PC-9 (cell line): Measurements from ENCODE around the gene MME. TPM values are rescaled to one million over a fixed set of nuclear protein-coding genes. Genes with fewer than 3 reads are reported as not detected.

Experiments used
- BruUV-seq: library from RNA; stranded (reverse); fragments of 400-500 nt; replicated peaks from 2 replicates; lab custom pipeline; 2021; lab: Mats Ljungman, UMichigan
- CTCF ChIA-PET: fragments of 300-600 bp; sonication (Branson Sonifier 250); formaldehyde crosslinking; loops from one replicate; lab custom pipeline; 2022; ENCODE audit warnings: antibody characterized with exemption; lab: Charles Lee
- POLR2A ChIA-PET: fragments of 300-600 bp; sonication (Branson Sonifier 250); formaldehyde crosslinking; loops from one replicate; lab custom pipeline; 2022; ENCODE audit warnings: antibody characterized with exemption; ENCODE audit not compliant: unreplicated experiment; lab: Charles Lee
- DNase-seq, 2 experiments: peaks; one replicate each; pipeline versions ENCODE4 v3.0.0 to v3.0.0-alpha.2; 2015 to 2022; ENCODE audit warnings: mixed read lengths in 1 of 2
- H2AFZ ChIP-seq: fragments of 200-600 bp; sonication (generic); 2 replicates; pipeline ENCODE4 v1.8.1; 2017; ENCODE audit warnings: antibody characterized with exemption
- H3F3A ChIP-seq: fragments of 200-600 bp; sonication (generic); 2 replicates; pipeline ENCODE4 v1.8.1; 2017; ENCODE audit warnings: antibody characterized with exemption, mild to moderate bottlenecking, low read depth; ENCODE audit not compliant: insufficient read depth
- H3K27ac ChIP-seq: fragments of 200-600 bp; sonication (generic); 2 replicates; pipeline ENCODE4 v1.6.1; 2016; ENCODE audit warnings: mixed run types
- H3K27me3 ChIP-seq: fragments of 200-600 bp; sonication (generic); 2 replicates; pipeline ENCODE4 v1.6.1; 2016; ENCODE audit warnings: low read depth, mixed run types; ENCODE audit not compliant: insufficient read depth
- H3K36me3 ChIP-seq: fragments of 200-600 bp; sonication (generic); 2 replicates; pipeline ENCODE4 v1.6.1; 2016; ENCODE audit warnings: low read depth, mixed run types
- H3K4me1 ChIP-seq: fragments of 200-600 bp; sonication (generic); replicated peaks from 2 replicates; pipeline ENCODE4 v1.6.1; 2016; ENCODE audit warnings: mixed run types; ENCODE audit not compliant: insufficient read depth
- H3K4me2 ChIP-seq: fragments of 200-600 bp; sonication (generic); 2 replicates; pipeline ENCODE4 v1.6.1; 2017; ENCODE audit warnings: mixed run types
- H3K4me3 ChIP-seq: fragments of 200-600 bp; sonication (generic); 2 replicates; pipeline ENCODE4 v1.6.1; 2016; ENCODE audit warnings: mixed run types
- H3K79me2 ChIP-seq: fragments of 200-600 bp; sonication (generic); 2 replicates; pipeline ENCODE4 v1.6.1; 2017; ENCODE audit warnings: low read depth, mixed run types
- H3K9me2 ChIP-seq: fragments of 200-600 bp; sonication (generic); 2 replicates; pipeline ENCODE4 v1.8.1; 2017; ENCODE audit warnings: mild to moderate bottlenecking; ENCODE audit not compliant: insufficient read depth
- H3K9me3 ChIP-seq: fragments of 200-600 bp; sonication (generic); 2 replicates; pipeline ENCODE4 v1.8.1; 2016; ENCODE audit warnings: low read depth; ENCODE audit not compliant: insufficient read depth
- H4K20me1 ChIP-seq: fragments of 200-600 bp; sonication (generic); 2 replicates; pipeline ENCODE4 v1.8.1; 2017; ENCODE audit not compliant: insufficient read depth
- EZH2 ChIP-seq: fragments of 200-600 bp; sonication (generic); IDR thresholded peaks from 2 replicates; pipeline ENCODE4 v1.8.0; 2017; ENCODE audit warnings: antibody characterized with exemption, low read depth
- intact Hi-C: fragments of 100-400 bp; cut with micrococcal nuclease; formaldehyde crosslinking; loops from one replicate; pipeline ENCODE4 v1.10.0; 2022; ENCODE audit not compliant: unreplicated experiment
- total RNA-seq: library from RNA; stranded (reverse); gene quantifications from 2 replicates; pipeline ENCODE4 v1.2.3, GENCODE V29; 2021
- TF ChIP-seq, protein P1 (sequence below): fragments of 200-600 bp; sonication (generic); conservative IDR thresholded peaks from 2 replicates; pipeline ENCODE4 v1.6.1; 2017; ENCODE audit warnings: mixed run types, antibody characterized with exemption, mild to moderate bottlenecking, moderate library complexity

Gene MME
- total RNA-seq, 1 experiment from 2014 or later, result 2.1 TPM

DNA sequence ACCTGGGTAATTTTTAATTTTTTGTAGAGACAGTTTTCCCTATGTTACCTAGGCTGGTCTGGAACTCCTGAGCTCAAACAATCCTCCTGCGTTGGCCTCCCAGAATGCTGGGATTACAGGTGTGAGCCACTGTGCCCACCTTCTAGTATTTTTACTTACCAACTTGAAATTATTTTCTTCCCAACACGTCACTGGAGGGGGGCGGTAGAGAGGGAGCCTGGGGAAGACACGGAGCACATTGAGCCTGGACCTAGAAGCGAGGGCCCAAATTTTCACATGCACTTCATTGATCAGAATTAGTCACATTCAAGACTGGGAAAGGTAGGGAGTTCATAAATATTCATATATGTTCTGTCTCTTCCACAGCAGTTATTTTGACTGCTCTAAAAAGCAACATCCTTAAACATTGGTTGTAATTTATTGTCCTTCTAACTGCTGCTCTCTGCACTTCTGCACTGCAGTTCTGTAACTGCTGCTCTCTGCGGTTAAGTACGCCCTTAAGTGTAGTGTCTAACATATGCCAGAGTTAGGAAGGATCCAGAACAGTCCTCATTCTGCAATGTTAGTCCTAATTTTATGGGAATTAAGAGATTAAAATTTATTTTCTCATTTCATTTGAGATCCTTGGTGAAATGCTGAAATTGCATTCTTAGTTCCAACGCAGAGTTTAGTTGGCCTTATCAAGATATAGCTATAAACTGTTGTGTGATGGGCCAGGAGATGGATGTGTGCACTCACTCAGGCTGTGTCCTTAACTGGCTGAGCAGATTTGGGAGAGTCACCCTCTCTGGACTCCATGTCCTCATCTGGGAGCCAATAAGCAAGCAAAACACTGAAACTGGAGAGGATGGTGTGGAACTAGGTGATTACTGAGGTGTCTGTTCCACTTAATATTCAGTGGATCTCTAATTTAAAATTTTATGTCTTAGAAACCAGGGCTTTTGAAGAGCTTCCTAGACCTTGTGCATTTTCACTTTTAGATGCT lies 115.1 kb downstream of the MME start:
- no peak for DNase-seq
- Histone ChIP-seq H3K4me2 (no peak overlapping the region), H3K9me3 (no peaks in the 10 kb centered on the region), H3K27ac (no peak overlapping the region), H3K4me3 (no peak overlapping the region), H3F3A (no peaks in the 10 kb centered on the region), H3K9me2 (no peaks in the 10 kb centered on the region), H2AFZ (no peak overlapping the region), H3K36me3 (no peaks in the 10 kb centered on the region), H3K27me3 (no peaks in the 10 kb centered on the region), H3K4me1 (no peaks in the 10 kb centered on the region), H3K79me2 (no peaks in the 10 kb centered on the region), H4K20me1 (no peaks in the 10 kb centered on the region)
- POLR2A ChIA-PET, result no interaction called here
- no TSS peak for BruUV-seq
- intact Hi-C loops, result no loop called here
- TF ChIP-seq, protein P1, sequence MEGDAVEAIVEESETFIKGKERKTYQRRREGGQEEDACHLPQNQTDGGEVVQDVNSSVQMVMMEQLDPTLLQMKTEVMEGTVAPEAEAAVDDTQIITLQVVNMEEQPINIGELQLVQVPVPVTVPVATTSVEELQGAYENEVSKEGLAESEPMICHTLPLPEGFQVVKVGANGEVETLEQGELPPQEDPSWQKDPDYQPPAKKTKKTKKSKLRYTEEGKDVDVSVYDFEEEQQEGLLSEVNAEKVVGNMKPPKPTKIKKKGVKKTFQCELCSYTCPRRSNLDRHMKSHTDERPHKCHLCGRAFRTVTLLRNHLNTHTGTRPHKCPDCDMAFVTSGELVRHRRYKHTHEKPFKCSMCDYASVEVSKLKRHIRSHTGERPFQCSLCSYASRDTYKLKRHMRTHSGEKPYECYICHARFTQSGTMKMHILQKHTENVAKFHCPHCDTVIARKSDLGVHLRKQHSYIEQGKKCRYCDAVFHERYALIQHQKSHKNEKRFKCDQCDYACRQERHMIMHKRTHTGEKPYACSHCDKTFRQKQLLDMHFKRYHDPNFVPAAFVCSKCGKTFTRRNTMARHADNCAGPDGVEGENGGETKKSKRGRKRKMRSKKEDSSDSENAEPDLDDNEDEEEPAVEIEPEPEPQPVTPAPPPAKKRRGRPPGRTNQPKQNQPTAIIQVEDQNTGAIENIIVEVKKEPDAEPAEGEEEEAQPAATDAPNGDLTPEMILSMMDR, result no peak
- TF ChIP-seq EZH2, result no peak
- CTCF ChIA-PET, result interaction anchor here (0.5 kb wide), 1 partner anchor 204 kb away, joined by 3 read pairs; no protein-coding TSS in a partner anchor

DNA sequence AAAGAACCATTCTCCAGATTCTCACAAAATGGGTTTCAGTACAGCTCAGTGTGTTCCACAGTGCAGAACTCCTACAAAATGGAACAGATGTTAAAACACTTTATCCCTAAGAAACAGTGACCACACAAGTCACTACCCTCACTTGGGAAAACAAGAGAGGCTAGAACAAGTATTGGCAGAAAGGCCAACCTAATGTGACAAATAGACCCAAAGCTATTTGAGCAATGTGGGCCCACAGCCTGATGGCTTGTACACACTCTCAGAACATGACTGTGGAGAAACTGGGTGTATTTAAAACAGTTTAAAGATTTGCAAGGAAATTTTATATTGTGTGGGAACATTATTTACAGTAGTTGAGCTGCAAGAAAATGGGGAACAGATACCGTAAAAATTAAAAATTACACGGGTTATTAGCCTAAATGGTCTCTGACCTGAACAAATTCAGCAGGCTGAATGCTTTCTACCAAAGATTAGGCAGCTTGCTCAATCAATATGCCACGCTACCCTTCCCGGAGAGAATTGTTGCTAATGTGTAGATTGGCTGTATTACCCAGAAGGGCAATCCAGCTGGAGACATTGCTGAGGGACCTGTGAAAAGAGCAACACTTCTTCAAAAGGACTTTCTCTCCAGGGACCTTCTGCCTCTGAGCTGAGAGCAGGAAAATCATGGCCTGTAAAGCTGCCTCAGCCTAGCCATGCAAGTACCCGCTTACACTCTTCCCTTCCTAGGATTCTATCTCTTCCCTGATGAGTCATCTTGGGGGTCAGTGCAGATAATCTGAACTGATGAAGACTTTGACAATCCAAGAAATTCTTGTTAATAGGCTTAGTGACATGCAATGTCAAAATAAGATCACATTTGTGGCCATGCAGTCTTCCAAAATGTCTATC lies 116.3 kb downstream of the MME start:
- Histone ChIP-seq H3K27me3 (no peaks in the 10 kb centered on the region), H3K36me3 (no peaks in the 10 kb centered on the region), H3K9me2 (no peaks in the 10 kb centered on the region), H3K9me3 (no peaks in the 10 kb centered on the region), H4K20me1 (no peaks in the 10 kb centered on the region), H3K27ac (no peak overlapping the region), H3F3A (no peaks in the 10 kb centered on the region), H3K4me2 (no peak overlapping the region), H3K79me2 (no peaks in the 10 kb centered on the region), H3K4me3 (no peak overlapping the region), H2AFZ (no peak overlapping the region), H3K4me1 (no peaks in the 10 kb centered on the region)
- ChIA-PET CTCF (interaction anchor here (0.5 kb wide), 1 partner anchor 203 kb away, joined by 3 read pairs; no protein-coding TSS in a partner anchor), POLR2A (interaction anchor here (0.6 kb wide), 1 partner anchor 867 kb away, joined by 3 read pairs; no protein-coding TSS in a partner anchor)
- intact Hi-C loops, result no loop called here
- BruUV-seq, result no TSS peak
- DNase-seq, result no peak
- TF ChIP-seq, protein P1, result no peak
- TF ChIP-seq EZH2, result no peak

DNA sequence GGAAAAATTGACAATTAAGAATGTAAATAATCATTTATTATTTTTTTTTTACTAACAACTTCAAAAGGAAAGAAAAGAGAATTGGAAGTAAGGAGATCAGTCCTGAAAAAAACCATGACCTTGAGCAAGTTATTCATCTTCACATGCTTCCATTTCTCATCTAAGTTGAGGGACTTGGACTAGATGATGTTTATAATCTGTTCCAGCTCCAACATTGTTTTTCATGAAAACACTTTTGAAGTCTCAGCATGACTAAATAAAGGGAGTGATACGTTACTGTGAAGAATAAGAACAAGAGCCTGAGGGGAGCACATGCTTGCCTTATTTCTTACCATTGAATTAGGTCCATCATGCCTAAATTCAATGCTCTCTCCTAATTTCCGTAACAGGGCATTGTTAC lies 117.7 kb downstream of the MME start:
- Histone ChIP-seq H3K4me3 (no peak overlapping the region), H2AFZ (no peak overlapping the region), H3K9me2 (no peaks in the 10 kb centered on the region), H3K27me3 (no peaks in the 10 kb centered on the region), H3K4me2 (no peak overlapping the region), H3F3A (no peaks in the 10 kb centered on the region), H3K36me3 (no peaks in the 10 kb centered on the region), H3K4me1 (no peaks in the 10 kb centered on the region), H4K20me1 (no peaks in the 10 kb centered on the region), H3K27ac (no peak overlapping the region), H3K79me2 (no peaks in the 10 kb centered on the region), H3K9me3 (no peaks in the 10 kb centered on the region)
- TF ChIP-seq, protein P1, result no peak
- no peak for TF ChIP-seq EZH2
- intact Hi-C loops, result no loop called here
- no peak for DNase-seq
- ChIA-PET CTCF (no interaction called here), POLR2A (no interaction called here)
- no TSS peak for BruUV-seq
